ENCODE measurements around the gene RELA. TPM values are rescaled to one million over a fixed set of nuclear protein-coding genes. Genes with fewer than 3 reads are reported as not detected.
"Not testable (repeated sequence)": the region's sequence is repeated elsewhere in the genome, so short reads cannot be mapped to it uniquely, and the experiment has no call there.

Gene RELA
- total and polyA plus RNA-seq, 2 of the 4 experiments (the other 2 are of a cell fraction) = 8.6 to 53.0 TPM

- intact Hi-C loops (cut with micrococcal nuclease) = loop anchor here (1.0 kb wide), 2 partner anchors 111 to 283 kb away; no protein-coding TSS in a partner anchor
Observed at GRCh38 chr11:65706303-65706763, 43.6 kb upstream of the RELA start.

More at GRCh38 chr11:65706303-65706763, 43.6 kb upstream of the RELA start:
- H3K23ac ChIP-seq (ENCODE audit: low read depth, low read length); H4K5ac ChIP-seq (ENCODE audit: low read depth, low read length); H3K9me1 ChIP-seq (ENCODE audit: insufficient read depth, low read length); H3K14ac ChIP-seq (replicated peaks; ENCODE audit: low read depth, low read length); H2BK120ac ChIP-seq (ENCODE audit: low read depth, low read length); H2BK20ac ChIP-seq (ENCODE audit: low read depth, low read length); H2AK9ac ChIP-seq (replicated peaks; ENCODE audit: low read depth, low read length, poor library complexity); H4K20me1 ChIP-seq (ENCODE audit: insufficient read depth, low read length); H4K8ac ChIP-seq (ENCODE audit: low read depth in 2 of 2, low read length in 2 of 2); H3K9me3 ChIP-seq (ENCODE audit: control insufficient read depth, insufficient read depth, low read length); H2BK5ac ChIP-seq (ENCODE audit: low read depth, low read length, poor library complexity, severe bottlenecking); H3K18ac ChIP-seq (ENCODE audit: low read depth, low read length); dilution Hi-C loops (cut with HindIII; ENCODE audit: low sequenced_read_pairs, unreplicated experiment); H3K9ac ChIP-seq (ENCODE audit: low read depth, low read length); H3K4ac ChIP-seq (ENCODE audit: low read depth, low read length); in situ Hi-C loops (cut with MboI; ENCODE audit: low sequenced_read_pairs); H3K4me3 ChIP-seq (ENCODE audit: insufficient read depth, low read depth, low read length); H3K36me3 ChIP-seq (ENCODE audit: control insufficient read depth, insufficient read depth, low read length); H3K4me1 ChIP-seq (ENCODE audit: control insufficient read depth, insufficient read depth, low read length); POLR2A ChIA-PET (ENCODE audit: unreplicated experiment); H2AK5ac ChIP-seq (ENCODE audit: low read depth, low read length); H3K79me1 ChIP-seq (ENCODE audit: low read depth in 1 of 2, low read length in 2 of 2); H3K27ac ChIP-seq (ENCODE audit: insufficient read depth, low read length); BruUV-seq (replicated peaks); H3K56ac ChIP-seq (ENCODE audit: extremely low read depth, insufficient read depth, low read length); ATAC-seq (ENCODE audit: low read depth); H2BK15ac ChIP-seq (ENCODE audit: low read depth, low read length); H4K91ac ChIP-seq (ENCODE audit: insufficient read depth, low read depth, low read length): not testable (repeated sequence)
- peak; percentile 34 for DNase-seq
- Histone ChIP-seq H3K4me2 (ENCODE audit: low read depth, low read length) (peak overlapping the region; percentile 43; the same call in 1 of the 2 replicates), H2AFZ (replicated peaks; ENCODE audit: low read length, poor library complexity) (peak overlapping the region; percentile 72), H3K27me3 (ENCODE audit: control insufficient read depth, insufficient read depth, low read length) (peaks cover 19% of the 10 kb centered on the region)
- CTCF ChIA-PET = interaction anchor here (1.8 kb wide), 1 partner anchor 107 kb away, joined by 5 read pairs; no protein-coding TSS in a partner anchor
- 7% methylated on average over 6 of the region's 14 CpGs; no CpG with 5 or more reads in 1 of the 2 experiments for WGBS, 2 experiments (ENCODE audit: extremely low coverage in 2 of 2, insufficient read length in 1 of 2)
- peak; percentile 42 for TF ChIP-seq RAD21 (IDR thresholded peaks at IDR 0.05; ENCODE audit: low read length)
- TF ChIP-seq SMC3 (IDR thresholded peaks at IDR 0.05; ENCODE audit: low read depth, low read length) = peak; percentile 49; the same call in 1 of the 2 replicates
- 0 out of 2 replicates have a peak, but pooled peaks have one; percentile 47 for TF ChIP-seq RFX5 (IDR thresholded peaks at IDR 0.05; ENCODE audit: low read depth, low read length)
- peak; percentile 44 for TF ChIP-seq CTCF (conservative IDR thresholded peaks at IDR 0.05; ENCODE audit: low read depth, low read length)
